HFFc6 (cell line): ENCODE results near the gene INPP4A. TPM values are rescaled to one million over a fixed set of nuclear protein-coding genes. Genes with fewer than 3 reads are reported as not detected.

Experiments
- DNase-seq: peaks from one replicate; pipeline ENCODE4 v3.0.0-alpha.2; 2018
- H3K27ac Mint-ChIP-seq: 2 replicates; pipeline ENCODE4 v1.8.0; 2020; ENCODE audit warnings: mild to moderate bottlenecking, mixed read lengths
- H3K27me3 Mint-ChIP-seq: 2 replicates; pipeline ENCODE4 v1.8.0; 2021; ENCODE audit warnings: mild to moderate bottlenecking, moderate library complexity, mixed read lengths; ENCODE audit not compliant: insufficient read depth
- H3K36me3 Mint-ChIP-seq: 2 replicates; pipeline ENCODE4 v1.8.0; 2021; ENCODE audit warnings: low read depth, mixed read lengths
- H3K4me1 Mint-ChIP-seq: 2 replicates; pipeline ENCODE4 v1.8.0; 2020; ENCODE audit warnings: low read depth, mixed read lengths
- H3K4me3 Mint-ChIP-seq: 2 replicates; pipeline ENCODE4 v1.8.0; 2020; ENCODE audit warnings: mild to moderate bottlenecking, moderate library complexity, mixed read lengths
- H3K9me3 Mint-ChIP-seq: 2 replicates; pipeline ENCODE4 v1.8.0; 2020; ENCODE audit warnings: mild to moderate bottlenecking, mixed read lengths
- total RNA-seq, 6 experiments: library from RNA; stranded (reverse); fragmentation: NEBNext Ultra II Directional; extraction: Animal tissue kit (Norgen Biotek cat#: 25700); gene quantifications; 2 replicates in 1 of 6; 3 replicates in 5 of 6; pipeline ENCODE4 v1.2.3, GENCODE V29; 2021
- TF ChIP-seq, protein P1 (sequence below): fragments of 200-600 bp; sonication (generic); IDR thresholded peaks from 2 replicates; pipeline ENCODE4 v1.5.0; 2021; ENCODE audit warnings: antibody characterized with exemption, mild to moderate bottlenecking

Gene INPP4A
- total RNA-seq, 6 experiments from 2014 or later, result 15.8 to 19.4 (median 18.2) TPM

DNA sequence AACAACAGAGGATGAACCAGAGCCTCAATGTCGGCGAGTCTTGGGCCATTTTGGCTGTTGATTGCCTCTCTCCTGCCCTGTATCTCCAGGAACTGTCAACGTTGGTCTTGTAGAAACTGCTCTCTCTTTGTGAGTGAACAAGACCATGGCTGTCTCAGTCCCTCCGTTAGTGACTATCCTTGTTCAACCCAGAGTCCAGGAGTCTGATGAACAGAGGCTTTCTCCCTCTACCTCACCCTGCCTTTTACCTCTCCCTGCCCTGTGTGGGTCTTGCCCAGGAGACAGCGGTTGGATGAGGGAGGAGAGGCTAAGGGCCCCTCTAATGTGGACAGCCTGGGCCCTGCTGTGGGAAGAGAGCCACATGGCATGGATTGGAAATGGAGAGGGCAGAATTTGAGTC lies 32.8 kb downstream of the INPP4A start:
- TF ChIP-seq, protein P1, sequence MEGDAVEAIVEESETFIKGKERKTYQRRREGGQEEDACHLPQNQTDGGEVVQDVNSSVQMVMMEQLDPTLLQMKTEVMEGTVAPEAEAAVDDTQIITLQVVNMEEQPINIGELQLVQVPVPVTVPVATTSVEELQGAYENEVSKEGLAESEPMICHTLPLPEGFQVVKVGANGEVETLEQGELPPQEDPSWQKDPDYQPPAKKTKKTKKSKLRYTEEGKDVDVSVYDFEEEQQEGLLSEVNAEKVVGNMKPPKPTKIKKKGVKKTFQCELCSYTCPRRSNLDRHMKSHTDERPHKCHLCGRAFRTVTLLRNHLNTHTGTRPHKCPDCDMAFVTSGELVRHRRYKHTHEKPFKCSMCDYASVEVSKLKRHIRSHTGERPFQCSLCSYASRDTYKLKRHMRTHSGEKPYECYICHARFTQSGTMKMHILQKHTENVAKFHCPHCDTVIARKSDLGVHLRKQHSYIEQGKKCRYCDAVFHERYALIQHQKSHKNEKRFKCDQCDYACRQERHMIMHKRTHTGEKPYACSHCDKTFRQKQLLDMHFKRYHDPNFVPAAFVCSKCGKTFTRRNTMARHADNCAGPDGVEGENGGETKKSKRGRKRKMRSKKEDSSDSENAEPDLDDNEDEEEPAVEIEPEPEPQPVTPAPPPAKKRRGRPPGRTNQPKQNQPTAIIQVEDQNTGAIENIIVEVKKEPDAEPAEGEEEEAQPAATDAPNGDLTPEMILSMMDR, result no peak
- DNase-seq, result no peak

DNA sequence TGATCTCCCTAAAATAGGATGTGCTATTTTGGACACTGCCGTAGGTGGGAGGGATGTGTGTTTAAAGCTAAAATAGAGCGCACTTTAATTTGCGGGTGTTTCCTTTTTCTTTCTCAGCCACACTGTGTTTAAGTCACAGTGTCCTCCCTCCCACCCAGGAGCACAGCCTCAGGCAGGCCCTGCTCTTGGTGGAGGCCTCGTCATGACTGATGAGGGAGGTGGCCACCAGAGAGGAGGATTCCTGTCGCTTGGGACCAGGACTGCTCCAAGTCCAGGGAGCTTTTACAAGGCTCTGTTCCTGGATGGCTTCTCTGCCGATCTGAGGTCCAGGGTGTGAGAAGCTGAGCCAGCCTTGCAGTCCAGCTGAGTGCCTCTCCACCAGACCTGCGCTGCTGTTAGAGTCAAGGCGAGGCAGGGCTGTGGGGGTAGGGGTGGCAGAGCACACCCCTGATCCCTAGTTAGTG lies 33.5 kb downstream of the INPP4A start:
- TF ChIP-seq, protein P1, result no peak
- no peak for DNase-seq
- no peak overlapping the region for H3K27ac Mint-ChIP-seq
- peaks cover 23% of the 10 kb centered on the region for H3K4me1 Mint-ChIP-seq
- H3K36me3 Mint-ChIP-seq, result no peaks in the 10 kb centered on the region
- H3K9me3 Mint-ChIP-seq, result no peaks in the 10 kb centered on the region
- H3K27me3 Mint-ChIP-seq, result no peaks in the 10 kb centered on the region; the same call in none of the 2 replicates
- no peak overlapping the region for H3K4me3 Mint-ChIP-seq

More for the DNA sequence above, 32.8 kb downstream of the INPP4A start:
- H3K36me3 Mint-ChIP-seq, result no peaks in the 10 kb centered on the region
- H3K4me3 Mint-ChIP-seq, result no peak overlapping the region
- H3K9me3 Mint-ChIP-seq, result no peaks in the 10 kb centered on the region
- H3K4me1 Mint-ChIP-seq, result peaks cover 23% of the 10 kb centered on the region
- no peaks in the 10 kb centered on the region; the same call in none of the 2 replicates for H3K27me3 Mint-ChIP-seq
- H3K27ac Mint-ChIP-seq, result no peak overlapping the region

DNA sequence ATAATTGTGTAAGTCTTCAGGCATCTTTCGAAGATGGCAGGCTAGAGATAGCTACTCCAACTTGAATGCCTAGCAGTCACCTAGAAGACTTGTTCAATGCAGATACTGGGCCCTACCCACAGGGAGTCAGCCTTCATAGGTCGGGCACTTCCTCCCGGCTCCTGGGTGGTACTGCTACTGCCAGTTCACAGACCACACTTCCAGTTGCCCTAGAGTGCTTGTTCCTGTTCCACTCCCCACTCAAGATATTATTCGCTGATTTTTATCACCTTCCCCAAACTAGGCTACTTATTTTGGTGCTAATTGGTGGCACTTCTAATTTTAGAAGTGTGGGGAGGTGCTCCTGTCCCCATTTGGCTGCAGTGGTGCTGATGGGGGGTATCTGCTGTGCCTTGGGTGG lies 34.2 kb downstream of the INPP4A start:
- peaks cover 23% of the 10 kb centered on the region for H3K4me1 Mint-ChIP-seq
- no peak overlapping the region for H3K27ac Mint-ChIP-seq
- H3K27me3 Mint-ChIP-seq, result no peaks in the 10 kb centered on the region; the same call in none of the 2 replicates
- H3K4me3 Mint-ChIP-seq, result no peak overlapping the region
- no peak for DNase-seq
- TF ChIP-seq, protein P1, result no peak
- no peaks in the 10 kb centered on the region for H3K36me3 Mint-ChIP-seq
- H3K9me3 Mint-ChIP-seq, result no peaks in the 10 kb centered on the region

DNA sequence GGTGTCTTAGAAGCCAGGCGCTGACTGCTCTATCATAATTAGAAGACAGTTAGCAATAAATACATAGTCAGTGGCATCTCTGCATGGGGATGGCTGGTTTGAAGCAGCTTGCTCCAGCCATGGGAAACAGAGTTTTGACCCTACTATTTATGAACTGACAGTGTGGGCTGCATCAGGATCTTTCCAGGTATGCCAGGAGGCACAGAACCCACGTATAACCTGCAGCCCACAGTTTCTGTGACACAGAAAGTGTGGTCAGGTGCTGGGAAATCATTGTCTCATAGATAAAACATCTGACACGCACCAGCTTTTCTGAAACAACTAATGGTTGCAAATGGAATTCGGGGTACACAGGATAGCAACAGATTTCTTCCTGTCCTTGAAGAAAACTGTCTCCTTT lies 34.7 kb downstream of the INPP4A start:
- Mint-ChIP-seq H3K4me1 (peaks cover 23% of the 10 kb centered on the region), H3K4me3 (no peak overlapping the region), H3K36me3 (no peaks in the 10 kb centered on the region), H3K9me3 (no peaks in the 10 kb centered on the region), H3K27me3 (no peaks in the 10 kb centered on the region; the same call in none of the 2 replicates), H3K27ac (no peak overlapping the region)
- DNase-seq, result no peak
- TF ChIP-seq, protein P1, result no peak

DNA sequence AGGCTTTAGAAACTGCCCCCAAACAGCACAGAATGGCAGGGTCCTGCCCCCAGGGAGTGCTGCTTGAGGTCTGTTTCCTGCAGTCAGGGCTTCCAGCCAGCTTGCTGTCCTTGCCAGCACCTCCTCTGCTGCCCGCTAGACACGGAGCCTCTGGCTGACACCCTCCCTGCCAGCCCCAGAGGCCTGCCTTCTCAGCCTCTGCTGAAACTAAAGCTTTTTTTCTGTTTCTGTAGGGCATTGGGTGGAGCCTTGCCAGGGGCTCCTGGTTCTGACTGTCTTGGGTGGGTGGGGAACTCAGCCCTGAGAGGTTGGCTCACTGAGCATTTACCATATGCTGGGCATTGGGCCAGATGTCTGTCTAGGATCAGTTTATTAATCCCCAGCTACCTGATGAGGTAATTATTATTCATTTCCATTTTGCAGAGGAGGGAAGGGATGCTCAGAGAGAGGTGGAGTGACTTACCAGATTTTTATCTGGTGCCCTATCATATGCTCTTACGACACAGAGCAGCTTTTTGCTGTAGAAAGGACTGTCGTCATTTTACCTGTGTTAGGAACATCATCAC lies 35.4 kb downstream of the INPP4A start:
- H3K4me1 Mint-ChIP-seq, result peaks cover 20% of the 10 kb centered on the region
- no peaks in the 10 kb centered on the region; the same call in none of the 2 replicates for H3K27me3 Mint-ChIP-seq
- peak; percentile 63 for DNase-seq
- no peak overlapping the region for H3K4me3 Mint-ChIP-seq
- TF ChIP-seq, protein P1, result no peak
- H3K36me3 Mint-ChIP-seq, result no peaks in the 10 kb centered on the region
- no peak overlapping the region; the same call in 1 of the 2 replicates for H3K27ac Mint-ChIP-seq
- no peaks in the 10 kb centered on the region for H3K9me3 Mint-ChIP-seq
